Tibial nerve (tissue), 4 donors: Measurements from ENCODE around the gene IL12A. TPM values are rescaled to one million over a fixed set of nuclear protein-coding genes. Genes with fewer than 3 reads are reported as not detected.
A peak's percentile ranks its signal among the peaks of the same experiment; 100 is the strongest.

ENCODE experiments used
- DNase-seq, 2 donors: peaks; one replicate each; pipeline ENCODE4 v3.0.0-alpha.2; 2019; ENCODE audit warnings: low spot score in 2 of 2
- H3K27ac ChIP-seq, 4 donors: fragments of 200-600 bp; sonication (generic) in 3 of 4; one replicate each; pipeline ENCODE4 v1.5.1; 2017 to 2019; ENCODE audit warnings: mild to moderate bottlenecking in 1 of 4
- H3K27me3 ChIP-seq, 2 donors: fragments of 200-600 bp; sonication (generic) in 1 of 2; one replicate each; pipeline versions ENCODE4 v1.5.1 to v1.6.0; 2017 to 2019
- H3K36me3 ChIP-seq, 3 donors: fragments of 200-600 bp; sonication (generic); one replicate each; pipeline ENCODE4 v1.5.1; 2018 to 2019
- H3K4me1 ChIP-seq, 4 donors: fragments of 200-600 bp; sonication (generic) in 3 of 4; one replicate each; pipeline ENCODE4 v1.5.1; 2017 to 2019
- H3K4me3 ChIP-seq, 4 donors: fragments of 200-600 bp; sonication (generic) in 3 of 4; one replicate each; pipeline ENCODE4 v1.5.1; 2017 to 2019; ENCODE audit warnings: mild to moderate bottlenecking in 1 of 4, moderate library complexity in 1 of 4
- H3K9me3 ChIP-seq, 4 donors: fragments of 200-600 bp; sonication (generic) in 3 of 4; one replicate each; pipeline ENCODE4 v1.5.1; 2017 to 2019
- EP300 ChIP-seq, 2 donors: sonication (generic); formaldehyde crosslinking; IDR thresholded peaks; one replicate each; pipeline ENCODE4 v1.6.1; 2017; ENCODE audit warnings: antibody characterized with exemption in 2 of 2, mild to moderate bottlenecking in 1 of 2
- POLR2A ChIP-seq, 2 donors: fragments of 450-650 bp; IDR thresholded peaks; one replicate each; pipeline ENCODE4 v1.6.1; 2017; ENCODE audit warnings: antibody characterized with exemption in 2 of 2, mild to moderate bottlenecking in 2 of 2, moderate library complexity in 2 of 2
- WGBS, 2 donors: methylation state at CpG; one replicate each; pipeline ENCODE4 v1.1.5; 2018; 5-methylcytosine and 5-hydroxymethylcytosine counted together
- total RNA-seq, 4 donors: library from RNA; depleted of rRNA; stranded (reverse); fragments of >200 nt; gene quantifications; one replicate each; pipeline ENCODE4 v1.1.0, GENCODE V29; 2016
- TF ChIP-seq, protein P1 (sequence below), 5 experiments: fragments of 200-600 bp in 3 of 5; fragments of 450-650 bp in 2 of 5; sonication (generic) in 3 of 5; IDR thresholded peaks; one replicate each; pipeline ENCODE4 v1.5.1; 2016 to 2019; ENCODE audit warnings: antibody characterized with exemption in 5 of 5, mild to moderate bottlenecking in 3 of 5, moderate library complexity in 2 of 5

IL12A gene
- total RNA-seq, 4 donors from 2014 or later = 0.60 TPM; not detected in 3

DNA sequence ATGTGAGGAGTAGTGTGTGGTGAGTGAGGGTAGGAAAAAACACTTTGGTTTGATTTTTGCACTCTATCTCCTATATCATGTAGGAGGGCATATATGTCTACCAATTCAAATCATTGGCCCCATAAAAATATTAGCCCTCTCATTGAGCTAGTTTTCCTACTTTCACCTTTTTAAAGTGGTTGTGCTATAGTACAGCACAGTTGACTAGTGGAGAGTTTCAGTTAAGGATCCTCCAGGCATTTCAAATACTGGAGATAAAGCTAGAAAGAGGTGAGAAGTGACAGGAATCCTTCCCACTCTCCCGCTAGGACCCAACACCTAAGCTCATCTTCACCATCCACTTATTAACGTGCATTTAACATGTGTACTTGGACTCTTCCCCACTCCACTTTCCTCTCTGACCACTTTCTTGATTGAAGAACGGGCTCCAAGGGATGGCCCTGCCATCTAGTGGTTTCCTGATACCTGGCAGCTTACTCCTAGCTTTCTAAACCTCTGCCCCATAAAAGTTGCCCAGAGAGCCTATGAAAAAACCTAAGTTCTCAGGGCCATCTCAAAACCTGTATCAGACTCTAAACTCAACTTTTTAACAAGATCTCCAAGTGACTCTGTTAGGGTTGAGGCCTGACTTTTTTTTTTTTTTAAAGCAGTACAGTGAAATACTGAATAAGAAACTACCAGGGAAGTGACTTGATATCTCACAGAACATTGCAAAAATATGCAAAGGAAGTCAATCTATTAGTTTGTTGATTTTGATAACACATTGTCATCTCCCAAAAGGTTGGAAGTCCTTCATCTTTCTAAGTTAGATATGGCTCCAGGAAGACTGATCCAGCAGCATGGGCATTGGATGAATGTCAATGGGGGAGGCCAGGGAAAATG lies 17.9 kb downstream of the IL12A start:
- Histone ChIP-seq H3K27ac (no peak overlapping the region), H3K4me1 (peaks cover 0 to 2% (median 0%) of the 10 kb centered on the region in 4 donors), H3K36me3 (no peaks in the 10 kb centered on the region), H3K4me3 (no peak overlapping the region), H3K27me3 (no peaks in the 10 kb centered on the region), H3K9me3 (no peaks in the 10 kb centered on the region)
- 13% methylated on average over 3 of the region's 3 CpGs for WGBS, 2 donors
- TF ChIP-seq EP300 (IDR thresholded peaks at IDR 0.05) = no peak
- TF ChIP-seq, protein P1, sequence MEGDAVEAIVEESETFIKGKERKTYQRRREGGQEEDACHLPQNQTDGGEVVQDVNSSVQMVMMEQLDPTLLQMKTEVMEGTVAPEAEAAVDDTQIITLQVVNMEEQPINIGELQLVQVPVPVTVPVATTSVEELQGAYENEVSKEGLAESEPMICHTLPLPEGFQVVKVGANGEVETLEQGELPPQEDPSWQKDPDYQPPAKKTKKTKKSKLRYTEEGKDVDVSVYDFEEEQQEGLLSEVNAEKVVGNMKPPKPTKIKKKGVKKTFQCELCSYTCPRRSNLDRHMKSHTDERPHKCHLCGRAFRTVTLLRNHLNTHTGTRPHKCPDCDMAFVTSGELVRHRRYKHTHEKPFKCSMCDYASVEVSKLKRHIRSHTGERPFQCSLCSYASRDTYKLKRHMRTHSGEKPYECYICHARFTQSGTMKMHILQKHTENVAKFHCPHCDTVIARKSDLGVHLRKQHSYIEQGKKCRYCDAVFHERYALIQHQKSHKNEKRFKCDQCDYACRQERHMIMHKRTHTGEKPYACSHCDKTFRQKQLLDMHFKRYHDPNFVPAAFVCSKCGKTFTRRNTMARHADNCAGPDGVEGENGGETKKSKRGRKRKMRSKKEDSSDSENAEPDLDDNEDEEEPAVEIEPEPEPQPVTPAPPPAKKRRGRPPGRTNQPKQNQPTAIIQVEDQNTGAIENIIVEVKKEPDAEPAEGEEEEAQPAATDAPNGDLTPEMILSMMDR (IDR thresholded peaks at IDR 0.05) = peak; percentile 56 to 76 (median 72)
- DNase-seq = peak in 1 of 2 donors; percentile 43

DNA sequence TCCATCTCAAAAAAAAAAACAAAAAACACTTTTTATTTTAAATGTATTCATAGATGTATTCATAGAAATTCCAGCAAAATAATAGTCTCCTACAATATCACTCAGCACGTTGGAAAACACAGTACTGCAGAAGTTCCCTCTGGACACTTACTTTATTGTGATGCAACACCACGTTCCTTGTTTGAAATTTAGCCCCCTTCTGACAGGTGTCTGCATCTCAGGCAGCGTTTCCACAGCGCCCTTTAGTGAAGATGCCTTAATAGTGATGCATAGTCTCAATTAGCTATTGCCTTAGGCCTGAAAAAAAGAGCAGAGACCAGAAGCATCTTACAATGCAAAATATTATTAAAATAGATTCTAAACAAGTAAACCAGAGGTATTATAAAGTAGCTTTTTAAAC lies 20.3 kb downstream of the IL12A start:
- Histone ChIP-seq H3K4me3 (no peak overlapping the region), H3K27me3 (no peaks in the 10 kb centered on the region), H3K9me3 (no peaks in the 10 kb centered on the region), H3K27ac (no peak overlapping the region), H3K4me1 (no peaks in the 10 kb centered on the region), H3K36me3 (no peaks in the 10 kb centered on the region)
- no peak for DNase-seq
- WGBS, 2 donors = 49 to 54% methylated on average over 4 of the region's 4 CpGs
- no peak for TF ChIP-seq POLR2A (IDR thresholded peaks at IDR 0.05)

DNA sequence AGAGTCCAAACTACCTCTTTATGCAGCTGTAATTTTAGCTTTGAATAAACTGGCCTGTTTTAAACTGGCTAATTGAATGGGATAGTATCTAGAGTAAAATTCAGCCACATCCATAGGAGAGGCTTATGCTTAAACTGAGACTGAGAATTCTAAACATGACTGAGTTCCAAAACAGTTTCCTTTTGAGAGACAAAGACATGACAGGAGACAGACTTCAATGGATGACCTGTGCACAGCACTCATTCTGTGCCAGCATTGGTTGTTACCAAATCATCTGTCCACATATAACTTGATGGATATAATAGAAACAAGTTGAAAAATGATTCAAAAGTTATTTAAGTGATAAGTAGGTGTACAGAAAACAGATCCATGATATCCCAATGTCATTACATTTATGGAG lies 20.9 kb downstream of the IL12A start:
- no peak overlapping the region for H3K27ac ChIP-seq
- no peaks in the 10 kb centered on the region for H3K4me1 ChIP-seq
- TF ChIP-seq, protein P1 (IDR thresholded peaks at IDR 0.05) = no peak
- no peak for TF ChIP-seq POLR2A (IDR thresholded peaks at IDR 0.05)
- TF ChIP-seq EP300 (IDR thresholded peaks at IDR 0.05) = no peak
- DNase-seq = no peak
- no peak overlapping the region for H3K4me3 ChIP-seq
- no peaks in the 10 kb centered on the region for H3K36me3 ChIP-seq
- H3K9me3 ChIP-seq = no peaks in the 10 kb centered on the region
- no peaks in the 10 kb centered on the region for H3K27me3 ChIP-seq

DNA sequence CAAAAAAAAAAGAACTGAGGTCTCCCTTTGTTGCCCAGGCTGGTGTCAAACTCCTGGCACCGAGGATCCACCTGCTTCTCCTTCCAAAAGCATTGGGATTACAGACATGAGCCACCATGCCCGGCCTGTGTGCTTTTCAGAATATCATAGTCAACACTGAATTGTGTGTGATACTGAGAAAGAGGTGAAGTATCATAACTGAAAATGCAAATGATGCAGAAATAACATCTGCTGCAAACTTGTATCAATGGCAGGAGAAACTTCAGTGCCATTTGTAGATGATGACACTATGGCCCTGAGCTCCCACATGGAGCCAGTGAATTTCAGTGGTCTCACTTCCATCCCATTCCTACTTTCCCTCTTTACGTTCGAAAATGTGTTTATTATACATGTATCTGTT lies 21.9 kb downstream of the IL12A start:
- TF ChIP-seq, protein P1 (IDR thresholded peaks at IDR 0.05) = no peak
- TF ChIP-seq EP300 (IDR thresholded peaks at IDR 0.05) = no peak
- no peak overlapping the region for H3K4me3 ChIP-seq
- no peaks in the 10 kb centered on the region for H3K4me1 ChIP-seq
- DNase-seq = no peak
- H3K36me3 ChIP-seq = no peaks in the 10 kb centered on the region
- no peak overlapping the region for H3K27ac ChIP-seq
- 89 to 91% methylated on average over 4 of the region's 4 CpGs for WGBS, 2 donors
- no peaks in the 10 kb centered on the region for H3K9me3 ChIP-seq
- H3K27me3 ChIP-seq = no peaks in the 10 kb centered on the region

GRCh38 chr3:160012108-160012507 lies 23.5 kb downstream of the IL12A start:
- Histone ChIP-seq H3K4me3 (no peak overlapping the region), H3K36me3 (no peaks in the 10 kb centered on the region), H3K9me3 (no peaks in the 10 kb centered on the region), H3K27me3 (no peaks in the 10 kb centered on the region), H3K27ac (no peak overlapping the region), H3K4me1 (no peaks in the 10 kb centered on the region)
- WGBS, 2 donors = 71 to 75% methylated on average over 2 of the region's 2 CpGs
- TF ChIP-seq, protein P1 (IDR thresholded peaks at IDR 0.05) = no peak
- TF ChIP-seq EP300 (IDR thresholded peaks at IDR 0.05) (no peak), POLR2A (IDR thresholded peaks at IDR 0.05) (no peak)
- DNase-seq = no peak
